Fibroblast of lung (primary cell): Measurements from ENCODE around the gene GRK3.
"Not testable (repeated sequence)": the region's sequence is repeated elsewhere in the genome, so short reads cannot be mapped to it uniquely, and the experiment has no call there.

ENCODE experiments used
- CTCF ChIP-seq, 2 donors: IDR thresholded peaks in 1 of 2; conservative IDR thresholded peaks in 1 of 2; 1 replicate in 1 of 2; 2 replicates in 1 of 2; pipeline ENCODE4 v1.5.1; 2011 to 2012; ENCODE audit warnings: low read length in 2 of 2, control low read depth in 1 of 2, inconsistent platforms in 1 of 2, low read depth in 1 of 2, mild to moderate bottlenecking in 1 of 2
- EZH2 ChIP-seq: IDR thresholded peaks from 2 replicates; pipeline ENCODE4 v1.5.1; 2012; ENCODE audit warnings: low read length, control low read depth, mild to moderate bottlenecking; ENCODE audit errors: missing control alignments

DNA sequence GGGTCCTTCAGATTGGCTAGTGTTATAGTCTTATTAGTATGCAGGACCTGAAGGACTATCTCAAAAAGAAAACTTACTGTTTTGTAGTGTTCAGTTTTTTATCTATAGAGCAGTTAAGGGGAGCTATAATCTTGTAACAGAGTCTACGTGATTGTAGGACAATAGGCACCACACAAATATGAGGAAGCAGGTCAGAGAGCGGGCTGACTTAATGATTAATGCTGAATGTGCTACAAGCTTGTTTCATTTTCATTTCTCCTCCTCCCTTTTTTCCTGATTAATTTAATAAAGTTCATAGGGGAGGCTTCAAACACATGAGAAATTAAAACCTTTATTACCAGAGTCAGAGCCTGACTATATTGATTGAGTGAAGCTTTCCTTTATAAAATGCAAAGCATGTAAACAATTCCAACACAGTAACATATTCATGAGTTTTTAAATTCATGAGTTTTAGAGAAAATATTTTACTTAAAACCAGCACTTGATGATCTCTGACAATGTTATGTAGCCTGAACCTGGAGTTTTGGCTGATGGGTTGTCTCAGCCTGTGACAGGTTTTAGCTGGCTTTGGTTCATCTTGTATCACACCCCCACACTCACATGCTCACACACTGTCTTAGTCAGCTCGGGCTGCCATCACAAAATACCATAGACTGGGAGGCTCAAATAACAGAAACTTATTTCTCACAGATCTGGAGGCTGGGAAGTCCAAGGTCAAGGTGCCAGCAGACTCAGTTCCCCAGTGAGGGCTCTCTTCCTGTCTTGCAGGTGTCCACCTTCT is 38.5 kb upstream of the GRK3 start:
- TF ChIP-seq CTCF (conservative IDR thresholded peaks at IDR 0.05 in 1 of 2, IDR thresholded peaks at IDR 0.05 in 1 of 2; ENCODE audit: low read depth in 1 of 2, low read length in 2 of 2); EZH2: not testable (repeated sequence)
